ENCODE data around the gene LTBP3. TPM values are rescaled to one million over a fixed set of nuclear protein-coding genes. Genes with fewer than 3 reads are reported as not detected.

The LTBP3 gene
- total and polyA plus RNA-seq, 10 donors, result 20.6 to 137 (median 87.5) TPM

GRCh38 chr11:65559535-65559934 is 1.4 kb upstream of the LTBP3 start:
- no peak overlapping the region for H3K4me3 ChIP-seq
- intact Hi-C loops (cut with DNase I; ENCODE audit: low total_unique reads), result no loop called here
- no peaks in the 10 kb centered on the region for H3K9me3 ChIP-seq
- no peaks in the 10 kb centered on the region for H3K36me3 ChIP-seq
- TF ChIP-seq POLR2AphosphoS5 (IDR thresholded peaks at IDR 0.05), result no peak
- no peak for TF ChIP-seq POLR2A (IDR thresholded peaks at IDR 0.05)
- TF ChIP-seq, protein P1, sequence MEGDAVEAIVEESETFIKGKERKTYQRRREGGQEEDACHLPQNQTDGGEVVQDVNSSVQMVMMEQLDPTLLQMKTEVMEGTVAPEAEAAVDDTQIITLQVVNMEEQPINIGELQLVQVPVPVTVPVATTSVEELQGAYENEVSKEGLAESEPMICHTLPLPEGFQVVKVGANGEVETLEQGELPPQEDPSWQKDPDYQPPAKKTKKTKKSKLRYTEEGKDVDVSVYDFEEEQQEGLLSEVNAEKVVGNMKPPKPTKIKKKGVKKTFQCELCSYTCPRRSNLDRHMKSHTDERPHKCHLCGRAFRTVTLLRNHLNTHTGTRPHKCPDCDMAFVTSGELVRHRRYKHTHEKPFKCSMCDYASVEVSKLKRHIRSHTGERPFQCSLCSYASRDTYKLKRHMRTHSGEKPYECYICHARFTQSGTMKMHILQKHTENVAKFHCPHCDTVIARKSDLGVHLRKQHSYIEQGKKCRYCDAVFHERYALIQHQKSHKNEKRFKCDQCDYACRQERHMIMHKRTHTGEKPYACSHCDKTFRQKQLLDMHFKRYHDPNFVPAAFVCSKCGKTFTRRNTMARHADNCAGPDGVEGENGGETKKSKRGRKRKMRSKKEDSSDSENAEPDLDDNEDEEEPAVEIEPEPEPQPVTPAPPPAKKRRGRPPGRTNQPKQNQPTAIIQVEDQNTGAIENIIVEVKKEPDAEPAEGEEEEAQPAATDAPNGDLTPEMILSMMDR (IDR thresholded peaks at IDR 0.05 in 8 of 11, conservative IDR thresholded peaks at IDR 0.05 in 3 of 11), result no peak
- 70 to 91% (median 85%) methylated on average over 4 to 5 of the region's 5 CpGs for WGBS, 5 donors
- H3K4me1 ChIP-seq, result peaks cover 30 to 77% (median 61%) of the 10 kb centered on the region in 6 donors
- peak overlapping the region in 7 of 8 donors; percentile 22 to 91 (median 88) for H3K27ac ChIP-seq
- peaks cover 0 to 18% (median 0%) of the 10 kb centered on the region in 7 donors for H3K27me3 ChIP-seq (replicated peaks in 1 of 7)
- DNase-seq, result no peak

DNA sequence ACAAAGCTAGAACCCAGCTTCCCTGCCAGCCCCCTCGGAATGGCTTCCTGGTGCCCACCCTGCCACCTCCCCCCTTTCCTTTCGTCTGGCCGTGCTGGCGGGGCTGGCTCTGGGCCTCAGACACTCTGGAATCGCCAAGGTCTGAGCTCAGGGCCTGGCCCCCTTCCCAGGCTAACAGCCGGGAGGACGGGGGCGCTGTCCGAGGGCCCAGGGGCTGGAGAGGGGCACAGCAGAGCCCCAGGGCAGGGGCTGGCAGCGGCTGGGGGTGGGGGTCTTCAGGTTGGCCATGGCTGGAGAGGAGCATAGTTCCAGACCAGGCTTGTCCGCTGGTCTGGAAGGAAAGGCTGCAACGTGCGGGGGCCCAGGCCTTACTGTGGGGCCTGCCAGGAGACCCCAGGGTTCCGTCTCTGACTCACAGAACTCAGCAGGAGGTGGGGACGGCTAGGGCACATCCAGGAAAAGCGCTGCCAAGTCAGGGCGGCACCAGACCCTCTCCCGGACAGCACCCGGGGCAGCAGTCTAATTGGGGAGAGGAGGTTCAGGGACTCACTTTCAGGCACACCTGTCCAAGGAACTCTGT is 861 bp upstream of the LTBP3 start:
- Histone ChIP-seq H3K4me3 (peak overlapping the region in 6 of 8 donors; percentile 47 to 76 (median 52)), H3K27ac (peak overlapping the region; percentile 73 to 91 (median 88)), H3K27me3 (replicated peaks in 1 of 7) (peaks cover 0 to 18% (median 0%) of the 10 kb centered on the region in 7 donors), H3K4me1 (peaks cover 34 to 77% (median 65%) of the 10 kb centered on the region in 6 donors), H3K36me3 (no peaks in the 10 kb centered on the region), H3K9me3 (no peaks in the 10 kb centered on the region)
- peak; percentile 79 for DNase-seq
- WGBS, 5 donors, result 51 to 67% (median 58%) methylated on average over 11 to 19 of the region's 19 CpGs
- intact Hi-C loops (cut with DNase I; ENCODE audit: low total_unique reads), result no loop called here
- no peak for TF ChIP-seq POLR2A (IDR thresholded peaks at IDR 0.05)
- TF ChIP-seq POLR2AphosphoS5 (IDR thresholded peaks at IDR 0.05), result peak in 2 of 3 donors; percentile 13 to 35

DNA sequence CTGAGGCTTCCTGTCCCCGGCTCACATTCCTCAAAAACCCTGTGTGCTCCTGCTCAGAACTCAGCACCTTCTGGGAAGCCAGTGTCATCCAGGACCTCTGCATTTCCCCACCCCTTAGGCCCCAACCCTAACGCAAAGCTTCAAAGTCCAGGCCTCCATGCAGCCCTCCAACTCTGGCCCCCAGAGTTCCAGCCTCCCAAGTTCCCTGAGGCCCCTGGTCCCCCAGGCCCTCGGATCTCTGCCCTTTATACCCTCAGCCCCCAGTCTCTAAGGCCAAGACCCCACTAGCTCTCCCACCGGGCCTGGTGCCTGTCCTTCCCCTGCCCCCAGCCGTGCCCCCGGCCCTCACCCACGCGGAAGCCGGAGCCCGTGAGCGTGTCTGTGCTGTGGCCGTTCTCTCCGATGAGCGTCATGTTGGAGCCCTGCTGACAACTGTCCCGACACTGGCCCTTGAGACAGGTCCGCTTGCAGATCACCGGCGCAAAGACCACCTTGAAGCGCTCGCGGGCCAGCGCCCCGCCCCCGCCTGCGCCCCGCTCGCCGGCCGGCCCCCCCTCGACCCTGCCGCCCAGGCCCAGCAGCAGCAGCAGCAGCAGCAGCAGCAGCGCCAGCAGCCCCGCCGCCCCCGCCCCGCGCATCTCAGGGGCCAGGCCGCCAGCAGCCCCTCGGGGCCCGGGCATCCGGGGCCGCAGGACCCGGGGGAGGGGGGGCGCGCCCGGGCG is 718 bp downstream of the LTBP3 start:
- WGBS, 5 donors, result 5 to 13% (median 6%) methylated on average over 18 to 47 of the region's 47 CpGs
- Histone ChIP-seq H3K9me3 (no peaks in the 10 kb centered on the region), H3K36me3 (no peaks in the 10 kb centered on the region), H3K27me3 (replicated peaks in 1 of 7) (peaks cover 0 to 18% (median 0%) of the 10 kb centered on the region in 7 donors), H3K4me3 (peak overlapping the region; percentile 35 to 76 (median 50)), H3K4me1 (peaks cover 49 to 88% (median 80%) of the 10 kb centered on the region in 6 donors), H3K27ac (peak overlapping the region; percentile 73 to 91 (median 88))
- peak; percentile 87 for DNase-seq
- TF ChIP-seq, protein P1 (IDR thresholded peaks at IDR 0.05 in 8 of 11, conservative IDR thresholded peaks at IDR 0.05 in 3 of 11), result no peak
- TF ChIP-seq POLR2AphosphoS5 (IDR thresholded peaks at IDR 0.05), result no peak
- TF ChIP-seq POLR2A (IDR thresholded peaks at IDR 0.05), result no peak
- intact Hi-C loops (cut with DNase I; ENCODE audit: low total_unique reads), result no loop called here

DNA sequence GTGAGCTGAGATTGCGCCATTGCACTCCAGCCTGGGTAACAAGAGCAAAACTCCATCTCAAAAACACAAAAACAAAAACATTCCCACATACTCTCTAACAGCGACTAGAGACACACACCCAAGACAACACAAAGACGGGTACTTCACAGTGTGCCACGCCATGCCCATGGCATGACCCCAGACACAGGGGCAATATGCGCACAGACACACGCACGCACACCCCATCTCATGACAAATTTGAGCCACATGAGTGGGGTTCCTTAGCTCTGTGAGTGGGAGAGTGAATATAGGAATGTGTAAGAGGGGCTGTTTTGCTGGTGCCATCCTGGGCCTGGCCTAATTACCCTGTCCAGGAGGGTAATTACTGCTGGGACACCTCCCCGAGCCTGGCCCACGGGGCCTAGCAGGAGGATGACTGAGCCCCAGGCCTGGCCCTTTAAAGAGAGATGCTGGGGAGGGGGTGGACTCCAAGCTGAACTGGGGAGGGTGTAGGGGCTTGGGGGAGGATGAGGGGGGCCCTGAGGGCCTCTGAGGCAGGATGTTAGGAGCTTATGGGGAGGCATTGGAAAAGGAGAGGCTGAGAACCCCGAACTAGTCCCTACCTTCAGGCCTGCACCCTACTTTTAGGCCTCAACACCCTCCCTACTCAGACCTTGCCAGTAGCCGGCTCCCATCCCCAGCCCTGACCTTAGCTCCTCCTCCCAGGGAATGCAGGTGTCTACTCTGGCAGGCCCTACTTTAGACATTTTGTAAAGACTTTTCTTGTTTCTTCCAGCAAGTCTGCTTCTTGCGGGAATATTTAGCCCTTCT is 1.5 kb downstream of the LTBP3 start:
- DNase-seq, result no peak
- Histone ChIP-seq H3K4me3 (peak overlapping the region in 7 of 8 donors; percentile 15 to 76 (median 50)), H3K9me3 (no peaks in the 10 kb centered on the region), H3K27me3 (replicated peaks in 1 of 7) (peaks cover 0 to 18% (median 0%) of the 10 kb centered on the region in 7 donors), H3K4me1 (peaks cover 56 to 95% (median 88%) of the 10 kb centered on the region in 6 donors), H3K27ac (peak overlapping the region; percentile 14 to 91 (median 88)), H3K36me3 (no peaks in the 10 kb centered on the region)
- intact Hi-C loops (cut with DNase I; ENCODE audit: low total_unique reads), result no loop called here
- TF ChIP-seq POLR2AphosphoS5 (IDR thresholded peaks at IDR 0.05) (no peak), POLR2A (IDR thresholded peaks at IDR 0.05) (no peak)
- TF ChIP-seq, protein P1 (IDR thresholded peaks at IDR 0.05 in 8 of 11, conservative IDR thresholded peaks at IDR 0.05 in 3 of 11), result no peak
- 82 to 86% (median 86%) methylated on average over 12 of the region's 12 CpGs for WGBS, 5 donors

Data from spleen (tissue), 11 donors.